HL-60 (cell line): Measurements from ENCODE around the gene PPP2R5C.

Experiments used
- CTCF ChIP-seq: IDR thresholded peaks from one replicate; pipeline ENCODE4 v1.5.1; 2011; ENCODE audit warnings: low read length, control low read depth, inconsistent platforms; ENCODE audit not compliant: insufficient read depth
- GABPA ChIP-seq: IDR thresholded peaks from 2 replicates; pipeline ENCODE4 v1.6.1; 2012; ENCODE audit warnings: low read depth
- POLR2AphosphoS5 ChIP-seq: IDR thresholded peaks from 2 replicates; pipeline ENCODE4 v1.6.1; 2012; ENCODE audit warnings: low read depth
- SPI1 ChIP-seq: IDR thresholded peaks from 2 replicates; pipeline ENCODE4 v1.6.1; 2012; ENCODE audit warnings: low read depth, mild to moderate bottlenecking, borderline replicate concordance
- TF ChIP-seq, protein P1 (sequence below): IDR thresholded peaks from 2 replicates; pipeline ENCODE4 v1.6.1; 2012; ENCODE audit warnings: low read depth; ENCODE audit not compliant: insufficient replicate concordance

- no peak for TF ChIP-seq CTCF
- TF ChIP-seq SPI1: no peak
- TF ChIP-seq, protein P1, sequence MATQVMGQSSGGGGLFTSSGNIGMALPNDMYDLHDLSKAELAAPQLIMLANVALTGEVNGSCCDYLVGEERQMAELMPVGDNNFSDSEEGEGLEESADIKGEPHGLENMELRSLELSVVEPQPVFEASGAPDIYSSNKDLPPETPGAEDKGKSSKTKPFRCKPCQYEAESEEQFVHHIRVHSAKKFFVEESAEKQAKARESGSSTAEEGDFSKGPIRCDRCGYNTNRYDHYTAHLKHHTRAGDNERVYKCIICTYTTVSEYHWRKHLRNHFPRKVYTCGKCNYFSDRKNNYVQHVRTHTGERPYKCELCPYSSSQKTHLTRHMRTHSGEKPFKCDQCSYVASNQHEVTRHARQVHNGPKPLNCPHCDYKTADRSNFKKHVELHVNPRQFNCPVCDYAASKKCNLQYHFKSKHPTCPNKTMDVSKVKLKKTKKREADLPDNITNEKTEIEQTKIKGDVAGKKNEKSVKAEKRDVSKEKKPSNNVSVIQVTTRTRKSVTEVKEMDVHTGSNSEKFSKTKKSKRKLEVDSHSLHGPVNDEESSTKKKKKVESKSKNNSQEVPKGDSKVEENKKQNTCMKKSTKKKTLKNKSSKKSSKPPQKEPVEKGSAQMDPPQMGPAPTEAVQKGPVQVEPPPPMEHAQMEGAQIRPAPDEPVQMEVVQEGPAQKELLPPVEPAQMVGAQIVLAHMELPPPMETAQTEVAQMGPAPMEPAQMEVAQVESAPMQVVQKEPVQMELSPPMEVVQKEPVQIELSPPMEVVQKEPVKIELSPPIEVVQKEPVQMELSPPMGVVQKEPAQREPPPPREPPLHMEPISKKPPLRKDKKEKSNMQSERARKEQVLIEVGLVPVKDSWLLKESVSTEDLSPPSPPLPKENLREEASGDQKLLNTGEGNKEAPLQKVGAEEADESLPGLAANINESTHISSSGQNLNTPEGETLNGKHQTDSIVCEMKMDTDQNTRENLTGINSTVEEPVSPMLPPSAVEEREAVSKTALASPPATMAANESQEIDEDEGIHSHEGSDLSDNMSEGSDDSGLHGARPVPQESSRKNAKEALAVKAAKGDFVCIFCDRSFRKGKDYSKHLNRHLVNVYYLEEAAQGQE: no peak
- TF ChIP-seq POLR2AphosphoS5: no peak
- no peak for TF ChIP-seq GABPA
These were observed 2.5 kb upstream of the PPP2R5C start for GRCh38 chr14:101758913-101759593.
